PC-3 (cell line): ENCODE data around the gene TAF10. TPM values are rescaled to one million over a fixed set of nuclear protein-coding genes. Genes with fewer than 3 reads are reported as not detected.

Source experiments
- ATAC-seq: fragments of 200-7000 bp; cut with Tn5 transposase; 2 replicates; pipeline ENCODE4 v1.9.1; 2020; ENCODE audit warnings: mild to moderate bottlenecking, moderate library complexity
- BruUV-seq: library from RNA; stranded (reverse); fragments of 400-500 nt; replicated peaks from 2 replicates; lab custom pipeline; 2021; lab: Mats Ljungman, UMichigan
- CTCF ChIA-PET: fragments of 300-600 bp; sonication (Branson Sonifier 250); formaldehyde crosslinking; loops from one replicate; lab custom pipeline; 2022; ENCODE audit warnings: antibody characterized with exemption; lab: Charles Lee
- POLR2A ChIA-PET: fragments of 300-600 bp; sonication (Branson Sonifier 250); formaldehyde crosslinking; loops from one replicate; lab custom pipeline; 2022; ENCODE audit warnings: antibody characterized with exemption; ENCODE audit not compliant: unreplicated experiment; lab: Charles Lee
- DNase-seq: peaks from one replicate; pipeline ENCODE4 v3.0.0-alpha.2; 2015
- H2AFZ ChIP-seq: fragments of 300-600 bp; sonication (generic); 2 replicates; pipeline ENCODE4 v1.6.0; 2016; ENCODE audit warnings: antibody characterized with exemption, low read length
- H3F3A ChIP-seq: fragments of 300-600 bp; sonication (generic); one replicate; pipeline ENCODE4 v1.6.0; 2017; ENCODE audit warnings: antibody characterized with exemption, low read length, control low read depth, mild to moderate bottlenecking; ENCODE audit not compliant: unreplicated experiment
- H3K27ac ChIP-seq: fragments of 300-600 bp; sonication (generic); 2 replicates; pipeline ENCODE4 v1.5.1; 2016; ENCODE audit warnings: mild to moderate bottlenecking, low read length
- H3K27me3 ChIP-seq: fragments of 300-600 bp; sonication (generic); 2 replicates; pipeline ENCODE4 v1.6.1; 2016; ENCODE audit warnings: low read length, mixed read lengths
- H3K36me3 ChIP-seq: fragments of 300-600 bp; sonication (generic); 2 replicates; pipeline ENCODE4 v1.6.1; 2016; ENCODE audit warnings: low read depth, mixed run types, low read length, mixed read lengths
- H3K4me1 ChIP-seq: fragments of 300-600 bp; sonication (generic); 2 replicates; pipeline ENCODE4 v1.5.1; 2016; ENCODE audit warnings: low read length; ENCODE audit not compliant: insufficient read depth
- H3K4me2 ChIP-seq: fragments of 300-600 bp; sonication (generic); 2 replicates; pipeline ENCODE4 v1.6.0; 2016; ENCODE audit warnings: low read length
- H3K4me3 ChIP-seq: fragments of 300-600 bp; sonication (generic); 2 replicates; pipeline ENCODE4 v1.5.1; 2016; ENCODE audit warnings: mild to moderate bottlenecking, low read length, mixed read lengths
- H3K79me2 ChIP-seq: fragments of 300-600 bp; sonication (generic); 2 replicates; pipeline ENCODE4 v1.6.1; 2017; ENCODE audit warnings: low read length, mixed read lengths
- H3K9ac ChIP-seq: fragments of 300-600 bp; sonication (generic); 2 replicates; pipeline ENCODE4 v1.6.0; 2016; ENCODE audit warnings: mild to moderate bottlenecking, low read length
- H3K9me2 ChIP-seq: fragments of 300-600 bp; sonication (generic); replicated peaks from 2 replicates; pipeline ENCODE4 v1.6.1; 2016; ENCODE audit warnings: mixed run types, low read length, mixed read lengths
- H3K9me3 ChIP-seq: fragments of 300-600 bp; sonication (generic); 2 replicates; pipeline ENCODE4 v1.6.1; 2016; ENCODE audit warnings: low read length, mixed read lengths
- H4K20me1 ChIP-seq: fragments of 300-600 bp; sonication (generic); 2 replicates; pipeline ENCODE4 v1.6.1; 2016; ENCODE audit warnings: low read length, mixed read lengths
- CTCF ChIP-seq: fragments of 300-600 bp; sonication (generic); conservative IDR thresholded peaks from 2 replicates; pipeline ENCODE4 v1.5.1; 2017; ENCODE audit warnings: antibody characterized with exemption, low read depth, mild to moderate bottlenecking, low read length
- EZH2 ChIP-seq: fragments of 300-600 bp; sonication (generic); IDR thresholded peaks from one replicate; pipeline ENCODE4 v1.6.1; 2017; ENCODE audit warnings: antibody characterized with exemption, mild to moderate bottlenecking, low read length; ENCODE audit not compliant: unreplicated experiment
- EZH2phosphoT487 ChIP-seq: fragments of 300-600 bp; sonication (generic); IDR thresholded peaks from 2 replicates; pipeline ENCODE4 v1.6.1; 2018; ENCODE audit warnings: mild to moderate bottlenecking, antibody characterized with exemption, low read length, borderline replicate concordance
- intact Hi-C: fragments of 100-400 bp; cut with micrococcal nuclease; formaldehyde crosslinking; loops from 2 replicates; pipeline ENCODE4 v1.9.0; 2023
- total RNA-seq: library from RNA; depleted of rRNA; stranded (reverse); fragments of >200 nt; gene quantifications from 2 replicates; pipeline ENCODE4 v1.2.3, GENCODE V29; 2014

Gene TAF10
- total RNA-seq, 1 experiment from 2014 or later: 102 TPM

GRCh38 chr11:6586434-6587359 is 25.3 kb downstream of the TAF10 start:
- CTCF ChIA-PET: no interaction called here
- POLR2A ChIA-PET: no interaction called here
- BruUV-seq: no TSS peak

GRCh38 chr11:6584528-6584927 is 27.5 kb downstream of the TAF10 start:
- ATAC-seq: no peak
- ChIA-PET POLR2A (no interaction called here), CTCF (no interaction called here)

More at GRCh38 chr11:6586434-6587359, 25.3 kb downstream of the TAF10 start:
- Histone ChIP-seq H3K9ac (no peak overlapping the region), H3F3A (no peaks in the 10 kb centered on the region), H4K20me1 (no peaks in the 10 kb centered on the region), H3K79me2 (no peaks in the 10 kb centered on the region), H3K9me3 (peaks cover 8% of the 10 kb centered on the region; the same call in 1 of the 2 replicates), H2AFZ (no peak overlapping the region), H3K27ac (no peak overlapping the region), H3K9me2 (no peaks in the 10 kb centered on the region), H3K4me3 (no peak overlapping the region), H3K4me2 (no peak overlapping the region), H3K4me1 (no peaks in the 10 kb centered on the region), H3K36me3 (peaks cover 16% of the 10 kb centered on the region; the same call in 1 of the 2 replicates), H3K27me3 (no peaks in the 10 kb centered on the region)
- no peak for DNase-seq
- TF ChIP-seq EZH2phosphoT487 (no peak), CTCF (no peak), EZH2 (no peak)
- intact Hi-C loops: no loop called here
- ATAC-seq: no peak

More at GRCh38 chr11:6584528-6584927, 27.5 kb downstream of the TAF10 start:
- H3K9me2 ChIP-seq: no peaks in the 10 kb centered on the region
- TF ChIP-seq EZH2 (no peak), EZH2phosphoT487 (no peak), CTCF (no peak)
- no peak overlapping the region for H3K4me3 ChIP-seq
- H3K27me3 ChIP-seq: no peaks in the 10 kb centered on the region
- no peaks in the 10 kb centered on the region for H3K79me2 ChIP-seq
- no peaks in the 10 kb centered on the region for H3F3A ChIP-seq
- H2AFZ ChIP-seq: no peak overlapping the region
- peaks cover 8% of the 10 kb centered on the region; the same call in 1 of the 2 replicates for H3K9me3 ChIP-seq
- no peaks in the 10 kb centered on the region for H4K20me1 ChIP-seq
- BruUV-seq: no TSS peak
- no peak for DNase-seq
- no peak overlapping the region for H3K9ac ChIP-seq
- H3K4me1 ChIP-seq: no peaks in the 10 kb centered on the region
- no peak overlapping the region for H3K27ac ChIP-seq
- H3K36me3 ChIP-seq: peaks cover 13% of the 10 kb centered on the region; the same call in 1 of the 2 replicates
- intact Hi-C loops: no loop called here
- no peak overlapping the region for H3K4me2 ChIP-seq
